Hepatocyte (in vitro differentiated cells): ENCODE results near the gene COL9A2. TPM values are rescaled to one million over a fixed set of nuclear protein-coding genes. Genes with fewer than 3 reads are reported as not detected.

Experiments
- DNase-seq: peaks from one replicate; pipeline ENCODE4 v3.0.0-alpha.2; 2016; ENCODE audit warnings: low spot score
- H2AFZ ChIP-seq: fragments of 200-600 bp; sonication (generic); 2 replicates; pipeline ENCODE4 v1.6.0; 2016; ENCODE audit warnings: antibody characterized with exemption, mild to moderate bottlenecking
- H3K27ac ChIP-seq: fragments of 200-600 bp; sonication (generic); 2 replicates; pipeline ENCODE4 v1.5.1; 2016; ENCODE audit warnings: mild to moderate bottlenecking
- H3K27me3 ChIP-seq: fragments of 200-600 bp; sonication (generic); 2 replicates; pipeline ENCODE4 v1.6.1; 2016
- H3K36me3 ChIP-seq: fragments of 200-600 bp; sonication (generic); replicated peaks from 2 replicates; pipeline ENCODE4 v1.5.1; 2016; ENCODE audit warnings: low read depth; ENCODE audit not compliant: insufficient read depth
- H3K4me1 ChIP-seq: fragments of 200-600 bp; sonication (generic); 2 replicates; pipeline ENCODE4 v1.5.1; 2016; ENCODE audit warnings: mild to moderate bottlenecking, moderate library complexity; ENCODE audit not compliant: insufficient read depth
- H3K4me2 ChIP-seq: fragments of 200-600 bp; sonication (generic); 2 replicates; pipeline ENCODE4 v1.6.0; 2016
- H3K4me3 ChIP-seq: fragments of 200-600 bp; sonication (generic); 2 replicates; pipeline ENCODE4 v1.5.1; 2016; ENCODE audit warnings: mild to moderate bottlenecking
- H3K79me2 ChIP-seq: fragments of 200-600 bp; sonication (generic); 2 replicates; pipeline ENCODE4 v1.6.0; 2017; ENCODE audit warnings: mild to moderate bottlenecking
- H3K9me2 ChIP-seq: fragments of 200-600 bp; sonication (generic); replicated peaks from 2 replicates; pipeline ENCODE4 v1.6.0; 2017; ENCODE audit warnings: mild to moderate bottlenecking; ENCODE audit not compliant: insufficient read depth
- H3K9me3 ChIP-seq: fragments of 200-600 bp; sonication (generic); 2 replicates; pipeline ENCODE4 v1.5.1; 2016; ENCODE audit warnings: low read depth, mild to moderate bottlenecking
- H4K20me1 ChIP-seq: fragments of 200-600 bp; sonication (generic); 2 replicates; pipeline ENCODE4 v1.6.0; 2016; ENCODE audit warnings: mild to moderate bottlenecking; ENCODE audit not compliant: insufficient read depth, poor library complexity, severe bottlenecking
- CTCF ChIP-seq: fragments of 200-600 bp; sonication (generic); IDR thresholded peaks from 2 replicates; pipeline ENCODE4 v1.5.1; 2016; ENCODE audit warnings: antibody characterized with exemption, mild to moderate bottlenecking; ENCODE audit not compliant: poor library complexity
- EZH2 ChIP-seq: fragments of 200-600 bp; sonication (generic); IDR thresholded peaks from 2 replicates; pipeline ENCODE4 v1.6.1; 2016; ENCODE audit warnings: antibody characterized with exemption, mild to moderate bottlenecking, borderline replicate concordance
- EZH2phosphoT487 ChIP-seq: fragments of 200-600 bp; sonication (generic); IDR thresholded peaks from one replicate; pipeline ENCODE4 v1.6.1; 2018; ENCODE audit warnings: antibody characterized with exemption, mild to moderate bottlenecking, low read depth, moderate library complexity; ENCODE audit not compliant: unreplicated experiment, severe bottlenecking
- WGBS: methylation state at CpG from one replicate; pipeline ENCODE4 v1.1.6; 2016; ENCODE audit warnings: low lambda C conversion rate; ENCODE audit errors: missing lambda C conversion rate; 5-methylcytosine and 5-hydroxymethylcytosine counted together
- polyA plus RNA-seq: library from polyadenylated mRNA; unstranded; fragments of >200 nt; fragmentation: Nextera tagmentation; extraction: Ambion mirVana; gene quantifications from 2 replicates; pipeline ENCODE4 v1.2.1, GENCODE V29; 2016
- total RNA-seq: library from RNA; depleted of rRNA; stranded (reverse); fragments of >200 nt; gene quantifications from 2 replicates; pipeline ENCODE4 v1.2.3, GENCODE V29; 2014

COL9A2 gene
- total and polyA plus RNA-seq, 2 experiments from 2014 or later: 20.6 to 24.9 TPM

- over 99% methylated on average over 23 of the region's 33 CpGs for WGBS
- TF ChIP-seq CTCF: no peak
- TF ChIP-seq EZH2: no peak
- no peak for TF ChIP-seq EZH2phosphoT487
- H3K27ac ChIP-seq: no peak overlapping the region
- H3K36me3 ChIP-seq: no peaks in the 10 kb centered on the region
- no peaks in the 10 kb centered on the region for H4K20me1 ChIP-seq
- H3K4me1 ChIP-seq: no peaks in the 10 kb centered on the region
- DNase-seq: no peak
- H3K9me2 ChIP-seq: no peaks in the 10 kb centered on the region
- H3K4me2 ChIP-seq: no peak overlapping the region
- no peaks in the 10 kb centered on the region for H3K9me3 ChIP-seq
- H2AFZ ChIP-seq: no peak overlapping the region
- H3K4me3 ChIP-seq: no peak overlapping the region
- H3K27me3 ChIP-seq: no peaks in the 10 kb centered on the region
- H3K79me2 ChIP-seq: no peaks in the 10 kb centered on the region
These were observed 13.3 kb downstream of the COL9A2 start for GRCh38 chr1:40303790-40304189.

GRCh38 chr1:40303051-40303771, 13.9 kb downstream of the COL9A2 start:
- Histone ChIP-seq H3K4me1 (no peaks in the 10 kb centered on the region), H3K27me3 (no peaks in the 10 kb centered on the region), H3K9me2 (no peaks in the 10 kb centered on the region), H2AFZ (no peak overlapping the region), H3K4me2 (no peak overlapping the region), H4K20me1 (no peaks in the 10 kb centered on the region), H3K36me3 (no peaks in the 10 kb centered on the region), H3K79me2 (no peaks in the 10 kb centered on the region), H3K9me3 (no peaks in the 10 kb centered on the region), H3K27ac (no peak overlapping the region), H3K4me3 (no peak overlapping the region)
- TF ChIP-seq EZH2 (no peak), EZH2phosphoT487 (no peak), CTCF (no peak)
- WGBS: 98% methylated on average over 31 of the region's 38 CpGs
- no peak for DNase-seq

- Histone ChIP-seq H3K27me3 (no peaks in the 10 kb centered on the region), H3K9me2 (no peaks in the 10 kb centered on the region)
- WGBS: 94% methylated on average over 13 of the region's 13 CpGs
These were observed 14.6 kb downstream of the COL9A2 start for GRCh38 chr1:40302475-40302874.

GRCh38 chr1:40301541-40302299, 15.4 kb downstream of the COL9A2 start:
- Histone ChIP-seq H3K79me2 (no peaks in the 10 kb centered on the region), H3K9me3 (no peaks in the 10 kb centered on the region), H2AFZ (no peak overlapping the region), H3K4me1 (no peaks in the 10 kb centered on the region), H3K4me3 (no peak overlapping the region), H3K27ac (no peak overlapping the region), H4K20me1 (no peaks in the 10 kb centered on the region), H3K4me2 (no peak overlapping the region), H3K27me3 (no peaks in the 10 kb centered on the region), H3K36me3 (no peaks in the 10 kb centered on the region), H3K9me2 (no peaks in the 10 kb centered on the region)
- no peak for DNase-seq
- WGBS: 90% methylated on average over 12 of the region's 12 CpGs
- TF ChIP-seq EZH2 (no peak), CTCF (no peak), EZH2phosphoT487 (no peak)

More at GRCh38 chr1:40302475-40302874, 14.6 kb downstream of the COL9A2 start:
- no peaks in the 10 kb centered on the region for H3K4me1 ChIP-seq
- no peak overlapping the region for H3K4me2 ChIP-seq
- H2AFZ ChIP-seq: no peak overlapping the region
- H3K4me3 ChIP-seq: no peak overlapping the region
- no peaks in the 10 kb centered on the region for H3K9me3 ChIP-seq
- H3K27ac ChIP-seq: no peak overlapping the region
- DNase-seq: no peak
- no peaks in the 10 kb centered on the region for H3K79me2 ChIP-seq
- H4K20me1 ChIP-seq: no peaks in the 10 kb centered on the region
- H3K36me3 ChIP-seq: no peaks in the 10 kb centered on the region
- no peak for TF ChIP-seq EZH2phosphoT487
